Activated CD8-positive, alpha-beta memory T cell treated with anti-CD3 and anti-CD28 coated beads for 24 hours (primary cell): ENCODE measurements around the gene CEMIP.

Experiments used
- DNase-seq: peaks from one replicate; pipeline ENCODE4 v3.0.0-alpha.2; 2020

Gene CEMIP

GRCh38 chr15:80830677-80831076, 51.5 kb downstream of the CEMIP start:
- no peak for DNase-seq

- no peak for DNase-seq
These were observed 52.0 kb downstream of the CEMIP start for GRCh38 chr15:80831192-80831591.

GRCh38 chr15:80831606-80832224, 52.5 kb downstream of the CEMIP start:
- no peak for DNase-seq

- no peak for DNase-seq
These were observed 53.5 kb downstream of the CEMIP start for GRCh38 chr15:80832686-80833085.

GRCh38 chr15:80834402-80834801, 55.2 kb downstream of the CEMIP start:
- DNase-seq, result no peak

GRCh38 chr15:80834906-80835305, 55.7 kb downstream of the CEMIP start:
- DNase-seq, result no peak

- no peak for DNase-seq
These were observed 56.2 kb downstream of the CEMIP start for GRCh38 chr15:80835336-80835735.

GRCh38 chr15:80836223-80836622, 57.1 kb downstream of the CEMIP start:
- no peak for DNase-seq

GRCh38 chr15:80837006-80837405, 57.8 kb downstream of the CEMIP start:
- DNase-seq, result no peak

- DNase-seq, result no peak
These were observed 58.8 kb downstream of the CEMIP start for GRCh38 chr15:80838012-80838411.

- no peak for DNase-seq
These were observed 59.5 kb downstream of the CEMIP start for GRCh38 chr15:80838666-80839065.

- DNase-seq, result no peak
These were observed 60.6 kb downstream of the CEMIP start for GRCh38 chr15:80839764-80840130.

GRCh38 chr15:80840182-80841130, 61.3 kb downstream of the CEMIP start:
- DNase-seq, result no peak

- DNase-seq, result no peak
These were observed 62.4 kb downstream of the CEMIP start for GRCh38 chr15:80841541-80841940.

- DNase-seq, result no peak
These were observed 65.0 kb downstream of the CEMIP start for GRCh38 chr15:80844011-80844732.

GRCh38 chr15:80846031-80846815, 67.1 kb downstream of the CEMIP start:
- no peak for DNase-seq

GRCh38 chr15:80849308-80849707, 70.1 kb downstream of the CEMIP start:
- no peak for DNase-seq

- no peak for DNase-seq
These were observed 71.8 kb downstream of the CEMIP start for GRCh38 chr15:80850941-80851451.

- DNase-seq, result no peak
These were observed 73.5 kb downstream of the CEMIP start for GRCh38 chr15:80852676-80853075.

- DNase-seq, result no peak
These were observed 74.9 kb downstream of the CEMIP start for GRCh38 chr15:80854104-80854503.

- no peak for DNase-seq
These were observed 76.0 kb downstream of the CEMIP start for GRCh38 chr15:80855206-80855605.

- DNase-seq, result no peak
These were observed 77.2 kb downstream of the CEMIP start for GRCh38 chr15:80856400-80856799.
